NCI-H2196 treated with DMSO at 0.1 percent for 48 hours (cell line): ENCODE data around the gene SNX1.
"Not testable (repeated sequence)": the region's sequence is repeated elsewhere in the genome, so short reads cannot be mapped to it uniquely, and the experiment has no call there.

Experiments used
- DNase-seq: peaks from one replicate; lab custom pipeline; 2025; ENCODE audit not compliant: unreplicated experiment; lab: John Stamatoyannopoulos, UW

SNX1 gene

GRCh38 chr15:64071931-64072765 lies 23.6 kb upstream of the SNX1 start:
- no peak for DNase-seq

- no peak for DNase-seq
Measured at GRCh38 chr15:64072812-64073211, 23.0 kb upstream of the SNX1 start.

GRCh38 chr15:64073496-64073895 lies 22.3 kb upstream of the SNX1 start:
- DNase-seq: not testable (repeated sequence)

GRCh38 chr15:64082757-64083156 lies 13.0 kb upstream of the SNX1 start:
- DNase-seq: no peak

GRCh38 chr15:64089543-64090280 lies 6.1 kb upstream of the SNX1 start:
- DNase-seq: no peak

DNA sequence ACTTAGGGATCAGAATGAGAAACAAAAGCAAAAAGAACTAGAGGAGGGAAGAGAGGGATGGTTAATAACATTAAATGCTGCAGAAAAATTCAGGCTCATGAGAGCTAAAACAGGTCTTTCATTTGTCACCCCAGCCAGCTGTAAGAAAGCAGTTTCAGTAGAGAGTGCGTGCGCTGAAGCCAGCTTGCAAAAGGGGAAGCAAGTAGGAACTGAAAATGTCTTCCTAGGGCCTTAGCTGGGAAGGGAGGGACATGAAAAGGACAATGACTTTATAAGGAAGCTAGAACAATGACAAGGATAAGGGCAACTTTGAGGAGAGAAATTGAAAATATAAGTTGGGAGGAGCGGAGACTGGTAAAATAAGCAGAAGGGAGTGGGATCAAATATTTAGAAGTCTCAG lies 5.3 kb upstream of the SNX1 start:
- no peak for DNase-seq

- DNase-seq: no peak
Measured at GRCh38 chr15:64092075-64092820, 3.5 kb upstream of the SNX1 start.

DNA sequence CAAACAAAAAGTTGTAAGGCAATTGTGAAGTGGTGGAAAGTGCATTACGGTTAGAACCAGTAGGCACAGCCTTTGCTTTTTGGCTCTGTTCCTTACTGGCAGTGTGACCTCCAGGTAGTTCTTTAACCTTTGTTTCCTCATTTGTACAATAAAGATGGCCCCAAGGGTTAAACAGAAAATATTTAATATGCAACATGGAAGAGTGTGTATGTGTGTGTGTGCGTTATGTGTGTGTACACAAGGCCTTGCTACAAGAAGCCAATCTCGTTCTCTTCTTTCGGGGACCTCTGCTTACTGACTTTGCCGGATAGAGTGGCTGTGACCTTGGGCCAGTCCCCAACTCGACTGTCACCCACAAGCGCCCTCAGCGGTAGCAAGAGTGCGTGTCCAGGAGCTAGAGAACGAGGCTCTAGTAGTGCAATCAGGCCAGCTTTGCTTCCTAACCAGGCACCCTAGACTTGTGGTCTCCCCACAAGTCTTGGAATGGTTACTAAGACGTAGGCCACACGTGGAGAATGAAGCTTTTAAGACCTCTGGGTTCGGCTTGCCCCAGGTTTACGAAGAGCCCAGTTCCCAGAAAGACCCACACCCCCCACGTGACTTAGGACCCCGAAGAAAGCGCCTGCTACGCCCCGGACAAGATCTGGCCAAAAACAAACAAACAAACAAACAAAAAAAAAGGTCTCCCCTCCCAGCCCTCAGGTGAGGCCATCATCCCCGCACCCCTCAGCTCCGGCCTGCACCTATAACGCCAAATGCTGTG lies 2.7 kb upstream of the SNX1 start:
- DNase-seq: no peak

- peak; percentile 95 for DNase-seq
Measured at GRCh38 chr15:64093627-64094417, 2.0 kb upstream of the SNX1 start, which contains the start of gene CIAO2A. Gene CIAO2A (minus strand): TSS chr15:64093838. CDS start chr15:64093768, 70 bp downstream.

DNA sequence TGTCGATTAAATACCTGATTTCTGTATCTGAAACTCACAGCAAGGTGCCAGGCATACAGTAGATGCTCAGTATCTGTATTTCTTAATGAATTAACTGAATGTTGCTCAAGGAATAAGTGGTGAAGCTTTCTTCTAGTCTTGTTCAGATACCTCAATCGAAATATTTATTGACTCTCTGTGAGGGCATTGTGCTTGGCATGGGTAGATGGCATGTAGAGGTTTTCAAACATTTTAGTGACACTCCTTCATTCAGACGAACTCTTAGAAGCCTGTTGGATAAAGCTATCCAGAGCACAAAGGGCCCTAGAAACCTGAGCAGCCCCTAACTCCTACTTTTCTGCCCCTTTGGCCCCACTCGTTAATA lies 369 bp upstream of the SNX1 start:
- no peak for DNase-seq

- DNase-seq: no peak
Measured at GRCh38 chr15:64096668-64097384, 1.0 kb downstream of the SNX1 start.

DNA sequence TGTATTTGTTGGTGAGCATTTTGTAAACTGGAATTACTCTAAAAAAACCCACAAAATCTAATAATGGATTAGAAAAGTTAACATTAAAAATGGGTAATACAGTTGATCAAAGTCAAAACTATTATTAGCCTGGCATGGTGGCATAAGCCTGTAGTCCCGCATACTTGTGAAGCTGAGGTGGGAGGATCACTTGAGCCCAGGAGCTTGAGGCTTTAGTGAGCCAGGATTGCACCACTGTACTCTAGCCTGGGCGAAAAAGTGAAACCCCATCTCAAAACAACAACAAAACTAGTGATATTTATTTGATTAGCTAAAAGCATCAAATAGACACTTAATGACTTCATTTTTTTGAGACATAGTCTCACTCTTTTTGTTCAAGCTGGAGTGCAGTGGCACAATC lies 3.6 kb downstream of the SNX1 start:
- DNase-seq: no peak

GRCh38 chr15:64100958-64101357 lies 5.2 kb downstream of the SNX1 start:
- DNase-seq: no peak

DNA sequence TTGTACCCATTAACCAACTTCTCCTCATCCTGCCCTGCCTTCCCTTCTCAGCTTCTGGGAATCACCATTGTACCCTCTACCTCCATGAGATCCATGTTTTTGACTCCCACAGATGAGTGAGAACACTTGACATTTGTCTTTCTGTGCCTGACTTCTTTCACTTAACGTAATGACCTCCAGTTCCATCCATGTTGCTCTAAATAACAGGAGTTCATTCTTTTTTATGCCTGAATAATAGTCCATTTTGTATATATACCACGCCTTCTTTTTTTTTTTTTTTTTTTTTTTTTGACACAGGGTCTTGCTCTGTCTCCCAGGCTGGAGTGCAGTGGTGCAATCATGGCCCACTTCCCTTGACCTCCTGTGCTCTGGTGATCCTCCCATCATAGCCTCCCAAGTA lies 6.7 kb downstream of the SNX1 start:
- DNase-seq: no peak

- no peak for DNase-seq
Measured at GRCh38 chr15:64105113-64105704, 9.4 kb downstream of the SNX1 start.

- DNase-seq: no peak
Measured at GRCh38 chr15:64107337-64107736, 11.6 kb downstream of the SNX1 start.

GRCh38 chr15:64110108-64110701 lies 14.4 kb downstream of the SNX1 start:
- DNase-seq: not testable (repeated sequence)

GRCh38 chr15:64110950-64111678 lies 15.3 kb downstream of the SNX1 start:
- no peak for DNase-seq
